H1 (cell line): Measurements from ENCODE around the gene FAM76A. TPM values are rescaled to one million over a fixed set of nuclear protein-coding genes. Genes with fewer than 3 reads are reported as not detected.

Source experiments
- CTCF ChIA-PET: fragments of 300-600 bp; sonication (Branson Sonifier 250); formaldehyde crosslinking; loops from one replicate; lab custom pipeline; 2021; ENCODE audit not compliant: partially characterized antibody; lab: Charles Lee
- POLR2A ChIA-PET: fragments of 300-600 bp; sonication (Branson Sonifier 250); formaldehyde crosslinking; loops from one replicate; lab custom pipeline; 2021; ENCODE audit warnings: inconsistent platforms; ENCODE audit not compliant: partially characterized antibody; lab: Charles Lee
- DNase-seq, 2 experiments: peaks; one replicate each; pipeline versions ENCODE4 v3.0.0 to v3.0.0-alpha.2; 2010 to 2022; ENCODE audit warnings: low spot score in 2 of 2, low read depth in 1 of 2, mixed read lengths in 1 of 2
- FAIRE-seq: peaks from 2 replicates; lab custom pipeline; 2011; peaks lifted over from hg19 to GRCh38; lab: Jason Lieb, UNC
- H2AFZ ChIP-seq: 2 replicates; pipeline ENCODE4 v1.8.1; 2012; ENCODE audit warnings: low read length, inconsistent platforms
- H2AK5ac ChIP-seq: 2 replicates; pipeline ENCODE4 v1.6.1; 2013; ENCODE audit warnings: low read depth, low read length
- H2BK120ac ChIP-seq: replicated peaks from 2 replicates; pipeline ENCODE3; 2013; ENCODE audit warnings: low read depth, low read length, inconsistent platforms
- H2BK12ac ChIP-seq: 2 replicates; pipeline ENCODE4 v1.6.1; 2013; ENCODE audit warnings: low read depth, low read length
- H2BK15ac ChIP-seq: 2 replicates; pipeline ENCODE4 v1.6.1; 2013; ENCODE audit warnings: low read length
- H2BK20ac ChIP-seq: 2 replicates; pipeline ENCODE4 v1.6.1; 2013; ENCODE audit warnings: low read length
- H2BK5ac ChIP-seq: 2 replicates; pipeline ENCODE4 v1.6.1; 2013; ENCODE audit warnings: low read depth, low read length
- H3K14ac ChIP-seq: 2 replicates; pipeline ENCODE4 v1.6.1; 2013; ENCODE audit warnings: inconsistent platforms; ENCODE audit not compliant: insufficient read length
- H3K18ac ChIP-seq: 2 replicates; pipeline ENCODE4 v1.6.1; 2013; ENCODE audit warnings: low read length; ENCODE audit errors: extremely low read depth
- H3K23ac ChIP-seq: 2 replicates; pipeline ENCODE4 v1.6.1; 2013; ENCODE audit warnings: inconsistent platforms; ENCODE audit not compliant: insufficient read length
- H3K23me2 ChIP-seq: 2 replicates; pipeline ENCODE4 v1.6.1; 2013; ENCODE audit warnings: low read depth, low read length
- H3K27ac ChIP-seq: 2 replicates; pipeline ENCODE4 v1.6.1; 2011; ENCODE audit warnings: low read depth, low read length, inconsistent platforms
- H3K27me3 ChIP-seq, 4 experiments: replicated peaks in 1 of 4; 1 replicate in 1 of 4; 2 replicates in 3 of 4; pipeline versions ENCODE4 v1.6.1 to v1.8.1; 2011 to 2013; ENCODE audit warnings: low read length in 3 of 4, mild to moderate bottlenecking in 3 of 4, inconsistent platforms in 2 of 4, mixed read lengths in 2 of 4, moderate library complexity in 1 of 4; ENCODE audit not compliant: control insufficient read depth in 3 of 4, insufficient read depth in 3 of 4; ENCODE audit errors: extremely low read depth in 1 of 4
- H3K36me3 ChIP-seq, 4 experiments: 2 replicates each; pipeline versions ENCODE4 v1.6.1 to v1.8.1; 2011 to 2013; ENCODE audit warnings: mild to moderate bottlenecking in 4 of 4, low read length in 3 of 4, moderate library complexity in 2 of 4, control low read depth in 1 of 4, inconsistent platforms in 1 of 4; ENCODE audit not compliant: insufficient read depth in 4 of 4, control insufficient read depth in 2 of 4
- H3K4ac ChIP-seq: replicated peaks from 2 replicates; pipeline ENCODE3; 2013; ENCODE audit warnings: low read length, low read depth, mixed read lengths, inconsistent platforms; ENCODE audit not compliant: insufficient read length
- H3K4me1 ChIP-seq, 4 experiments: replicated peaks in 1 of 4; 1 replicate in 1 of 4; 2 replicates in 3 of 4; pipeline versions ENCODE4 v1.6.1 to v1.8.1; 2011 to 2013; ENCODE audit warnings: low read length in 3 of 4, inconsistent platforms in 2 of 4, mixed read lengths in 1 of 4; ENCODE audit not compliant: insufficient read depth in 4 of 4, control insufficient read depth in 3 of 4
- H3K4me2 ChIP-seq, 2 experiments: 2 replicates each; pipeline versions ENCODE4 v1.6.1 to v1.8.1; 2011 to 2013; ENCODE audit warnings: low read depth in 2 of 2, low read length in 2 of 2, control low read depth in 1 of 2, inconsistent platforms in 1 of 2, mild to moderate bottlenecking in 1 of 2; ENCODE audit not compliant: insufficient read depth in 1 of 2
- H3K4me3 ChIP-seq, 4 experiments: fragments of 200-600, 300-600 bp in 1 of 4; sonication (generic), shearing (Covaris generic), sonication (Bioruptor Twin) in 1 of 4; 2 replicates each; pipeline versions ENCODE4 v1.5.1 to v1.8.1; 2011 to 2016; ENCODE audit warnings: low read length in 4 of 4, low read depth in 3 of 4, control low read depth in 2 of 4, inconsistent platforms in 2 of 4, mild to moderate bottlenecking in 2 of 4, mixed read lengths in 1 of 4, moderate library complexity in 1 of 4; ENCODE audit not compliant: insufficient read depth in 2 of 4; ENCODE audit errors: extremely low read depth in 1 of 4
- H3K56ac ChIP-seq: replicated peaks from 2 replicates; pipeline ENCODE3; 2013; ENCODE audit warnings: low read depth, mild to moderate bottlenecking, mixed read lengths, low read length, inconsistent platforms; ENCODE audit not compliant: insufficient read length
- H3K79me1 ChIP-seq: 2 replicates; pipeline ENCODE4 v1.6.1; 2013; ENCODE audit warnings: low read depth, low read length, control low read depth
- H3K79me2 ChIP-seq, 2 experiments: 2 replicates each; pipeline versions ENCODE4 v1.6.1 to v1.8.1; 2012 to 2013; ENCODE audit warnings: low read length in 2 of 2, mild to moderate bottlenecking in 2 of 2, inconsistent platforms in 1 of 2; ENCODE audit not compliant: insufficient read depth in 2 of 2, control insufficient read depth in 1 of 2
- H3K9ac ChIP-seq, 4 experiments: replicated peaks in 1 of 4; 1 replicate in 1 of 4; 2 replicates in 3 of 4; pipeline versions ENCODE4 v1.6.1 to v1.8.1; 2011 to 2013; ENCODE audit warnings: low read depth in 3 of 4, low read length in 3 of 4, control low read depth in 2 of 4, mild to moderate bottlenecking in 2 of 4, moderate library complexity in 2 of 4, inconsistent platforms in 1 of 4; ENCODE audit errors: extremely low read depth in 1 of 4
- H3K9me3 ChIP-seq, 2 experiments: 2 replicates each; pipeline versions ENCODE4 v1.6.1 to v1.8.1; 2012 to 2013; ENCODE audit warnings: mild to moderate bottlenecking in 2 of 2, moderate library complexity in 2 of 2, control low read depth in 1 of 2, inconsistent platforms in 1 of 2, low read depth in 1 of 2, low read length in 1 of 2, mixed read lengths in 1 of 2; ENCODE audit not compliant: insufficient read depth in 2 of 2
- H4K20me1 ChIP-seq, 2 experiments: replicated peaks in 1 of 2; 2 replicates each; pipeline versions ENCODE3 to v1.8.1; 2011 to 2013; ENCODE audit warnings: inconsistent platforms in 2 of 2, low read length in 2 of 2, mild to moderate bottlenecking in 1 of 2; ENCODE audit not compliant: insufficient read depth in 2 of 2, control insufficient read depth in 1 of 2
- H4K5ac ChIP-seq: 2 replicates; pipeline ENCODE4 v1.6.1; 2013; ENCODE audit warnings: low read length, low read depth, mixed read lengths, inconsistent platforms; ENCODE audit not compliant: insufficient read length
- H4K8ac ChIP-seq: 2 replicates; pipeline ENCODE4 v1.8.0; 2013; ENCODE audit warnings: mild to moderate bottlenecking, moderate library complexity, low read length, inconsistent platforms; ENCODE audit not compliant: insufficient read depth; ENCODE audit errors: extremely low read depth
- H4K91ac ChIP-seq: replicated peaks from 2 replicates; pipeline ENCODE3; 2013; ENCODE audit warnings: low read length, mixed read lengths, inconsistent platforms; ENCODE audit not compliant: insufficient read length
- CREB1 ChIP-seq: IDR thresholded peaks from 2 replicates; pipeline ENCODE4 v1.6.1; 2012; ENCODE audit warnings: inconsistent platforms
- EGR1 ChIP-seq: IDR thresholded peaks from 2 replicates; pipeline ENCODE4 v1.6.1; 2011; ENCODE audit warnings: low read depth, low read length, borderline replicate concordance
- GTF2F1 ChIP-seq: IDR thresholded peaks from 2 replicates; pipeline ENCODE4 v1.6.1; 2012; ENCODE audit warnings: low read depth, low read length, improper control_type of control experiment, borderline replicate concordance
- WGBS, 2 experiments: shearing (Covaris generic) in 1 of 2; methylation state at CpG; one replicate each; pipeline versions ENCODE4 v1.1.6 to v1.1.7; 2013 to 2015; ENCODE audit warnings: low lambda C conversion rate in 2 of 2, mixed read lengths in 2 of 2, inconsistent platforms in 1 of 2, low coverage in 1 of 2, missing lambda C conversion rate in 1 of 2; ENCODE audit not compliant: insufficient replicate concordance in 2 of 2, insufficient coverage in 1 of 2, insufficient read length in 1 of 2; ENCODE audit errors: extremely low coverage in 1 of 2, missing lambda C conversion rate in 1 of 2; 5-methylcytosine and 5-hydroxymethylcytosine counted together
- polyA plus RNA-seq, 7 experiments: library from polyadenylated mRNA; depleted of rRNA in 3 of 7; stranded (reverse) in 5 of 7; unstranded in 2 of 7; fragments of >200 nt in 5 of 7; fragments of 200-250 nt in 2 of 7; gene quantifications; 1 replicate in 5 of 7; 2 replicates in 1 of 7; 4 replicates in 1 of 7; pipeline versions ENCODE4 v1.2.1 to v1.2.3, GENCODE V29; 2011 to 2013; ENCODE audit warnings: missing spikeins in 2 of 7, mixed read lengths in 2 of 7
- total RNA-seq: library from RNA; stranded (reverse); fragmentation: NEBNext Ultra II Directional; extraction: Animal tissue kit (Norgen Biotek cat#: 25700); gene quantifications from 2 replicates; pipeline ENCODE4 v1.2.1, GENCODE V29; 2021

Gene FAM76A
- total and polyA plus RNA-seq, 2 of the 8 experiments (the other 6 are each of a cell fraction or from before 2014, with no cell fraction given) = 3.4 to 16.2 TPM

DNA sequence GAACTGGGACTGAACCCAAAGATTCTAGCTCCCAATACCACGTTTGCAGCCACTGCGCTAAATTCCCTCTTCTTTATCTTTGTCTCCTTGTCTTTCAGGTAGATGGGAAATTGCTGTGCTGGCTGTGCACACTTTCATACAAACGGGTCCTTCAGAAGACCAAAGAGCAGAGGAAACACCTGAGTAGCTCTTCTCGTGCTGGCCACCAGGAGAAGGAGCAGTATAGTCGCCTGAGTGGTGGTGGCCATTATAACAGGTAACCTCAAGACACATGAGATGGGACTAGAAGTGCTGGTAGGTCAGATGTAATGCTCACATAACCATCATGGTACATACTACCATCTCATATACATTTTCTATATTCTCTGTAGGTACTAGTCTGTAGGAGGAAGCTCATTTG lies 18.8 kb downstream of the FAM76A start:
- H4K20me1 ChIP-seq = no peaks in the 10 kb centered on the region
- no peaks in the 10 kb centered on the region for H3K23me2 ChIP-seq
- H3K79me1 ChIP-seq = no peaks in the 10 kb centered on the region
- no peak overlapping the region for H3K18ac ChIP-seq
- H3K4me3 ChIP-seq = no peak overlapping the region
- H3K14ac ChIP-seq = no peak overlapping the region
- H2BK20ac ChIP-seq = no peak overlapping the region
- no peak overlapping the region for H3K23ac ChIP-seq
- H3K27ac ChIP-seq = no peak overlapping the region
- ChIA-PET CTCF (interaction anchor here (0.8 to 2.4 kb wide), 3 partner anchors 14 to 75 kb away, joined by 3 to 12 read pairs (median 3); no protein-coding TSS in a partner anchor), POLR2A (interaction anchor here (0.9 to 1.6 kb wide), 2 partner anchors 19 to 25 kb away, joined by 3 read pairs; partner anchors contain the start of gene FAM76A)
- no peak overlapping the region for H2AK5ac ChIP-seq
- H2BK5ac ChIP-seq = no peak overlapping the region
- no peak overlapping the region for H3K4me2 ChIP-seq
- no peaks in the 10 kb centered on the region for H3K27me3 ChIP-seq
- no peak overlapping the region for H3K9ac ChIP-seq
- no peak overlapping the region for H2BK15ac ChIP-seq
- WGBS, 2 experiments = 87% methylated on average over 5 of the region's 5 CpGs; no CpG with 5 or more reads in 1 of the 2 experiments
- DNase-seq (no peak), FAIRE-seq (no peak)
- no peaks in the 10 kb centered on the region for H3K4me1 ChIP-seq
- peaks cover 0 to 24% (median 10%) of the 10 kb centered on the region in 4 experiments; a peak in 5 of 8 replicates for H3K36me3 ChIP-seq
- no peak overlapping the region for H4K5ac ChIP-seq
- no peak overlapping the region for H2BK12ac ChIP-seq
- no peak overlapping the region for H4K8ac ChIP-seq
- H3K9me3 ChIP-seq = no peaks in the 10 kb centered on the region
- H3K79me2 ChIP-seq = no peaks in the 10 kb centered on the region
- H2AFZ ChIP-seq = no peak overlapping the region
- no peak overlapping the region for H3K56ac ChIP-seq
- no peak overlapping the region for H2BK120ac ChIP-seq
- no peak overlapping the region for H4K91ac ChIP-seq
- no peak overlapping the region for H3K4ac ChIP-seq
- TF ChIP-seq EGR1 = no peak
- TF ChIP-seq CREB1 = no peak
- TF ChIP-seq GTF2F1 = no peak
